GM12801 (cell line): ENCODE data around the gene GPR6.

ENCODE experiments used
- CTCF ChIP-seq: IDR thresholded peaks from one replicate; pipeline ENCODE4 v1.5.1; 2011; ENCODE audit warnings: control low read depth; ENCODE audit not compliant: insufficient read length; ENCODE audit errors: extremely low read depth

GPR6 gene

GRCh38 chr6:110002676-110003075, 24.6 kb downstream of the GPR6 start:
- no peak for TF ChIP-seq CTCF

GRCh38 chr6:110013386-110013785, 35.3 kb downstream of the GPR6 start:
- TF ChIP-seq CTCF: no peak

- no peak for TF ChIP-seq CTCF
These were observed 37.1 kb downstream of the GPR6 start for GRCh38 chr6:110015206-110015605.

GRCh38 chr6:110017306-110017705, 39.2 kb downstream of the GPR6 start:
- TF ChIP-seq CTCF: no peak

GRCh38 chr6:110017946-110018345, 39.8 kb downstream of the GPR6 start:
- TF ChIP-seq CTCF: no peak

- TF ChIP-seq CTCF: no peak
These were observed 40.4 kb downstream of the GPR6 start for GRCh38 chr6:110018486-110018885.

- no peak for TF ChIP-seq CTCF
These were observed 42.8 kb downstream of the GPR6 start for GRCh38 chr6:110020888-110021287.

- TF ChIP-seq CTCF: no peak
These were observed 51.0 kb downstream of the GPR6 start for GRCh38 chr6:110029144-110029543.
